HL-60 (cell line): ENCODE measurements around the gene GUCY1B1.

Source experiments
- DNase-seq, 2 experiments: peaks; one replicate each; pipeline ENCODE4 v3.0.0-alpha.2; 2010 to 2020; ENCODE audit warnings: low read depth in 1 of 2, low spot score in 1 of 2
- H3K27ac ChIP-seq: fragments of 250-450 bp; sonication (Bioruptor Pico); replicated peaks from 2 replicates; pipeline ENCODE4 v1.5.1; 2020; ENCODE audit warnings: mild to moderate bottlenecking, moderate library complexity
- H3K27me3 ChIP-seq: fragments of 250-450 bp; sonication (Bioruptor Pico); 2 replicates; pipeline ENCODE4 v1.5.1; 2021; ENCODE audit warnings: mild to moderate bottlenecking, moderate library complexity; ENCODE audit not compliant: insufficient read depth, poor library complexity, severe bottlenecking
- H3K4me3 ChIP-seq: replicated peaks from 2 replicates; pipeline ENCODE4 v1.5.1; 2011; ENCODE audit warnings: mild to moderate bottlenecking, control low read depth, low read length; ENCODE audit not compliant: insufficient read depth
- CTCF ChIP-seq: IDR thresholded peaks from one replicate; pipeline ENCODE4 v1.5.1; 2011; ENCODE audit warnings: low read length, control low read depth, inconsistent platforms; ENCODE audit not compliant: insufficient read depth
- GABPA ChIP-seq: IDR thresholded peaks from 2 replicates; pipeline ENCODE4 v1.6.1; 2012; ENCODE audit warnings: low read depth
- POLR2AphosphoS5 ChIP-seq: IDR thresholded peaks from 2 replicates; pipeline ENCODE4 v1.6.1; 2012; ENCODE audit warnings: low read depth
- REST ChIP-seq: IDR thresholded peaks from 2 replicates; pipeline ENCODE4 v1.6.1; 2012; ENCODE audit warnings: low read depth; ENCODE audit not compliant: insufficient replicate concordance
- SPI1 ChIP-seq: IDR thresholded peaks from 2 replicates; pipeline ENCODE4 v1.6.1; 2012; ENCODE audit warnings: low read depth, mild to moderate bottlenecking, borderline replicate concordance

The GUCY1B1 gene

GRCh38 chr4:155842080-155842479 lies 83.3 kb downstream of the GUCY1B1 start:
- DNase-seq: no peak
- no peak overlapping the region for H3K4me3 ChIP-seq
- H3K27me3 ChIP-seq: no peaks in the 10 kb centered on the region
- H3K27ac ChIP-seq: no peak overlapping the region
- TF ChIP-seq POLR2AphosphoS5: no peak
- TF ChIP-seq REST: no peak
- TF ChIP-seq SPI1: no peak
- TF ChIP-seq GABPA: no peak
- TF ChIP-seq CTCF: no peak

GRCh38 chr4:155846929-155847328 lies 88.1 kb downstream of the GUCY1B1 start:
- DNase-seq: no peak
- H3K4me3 ChIP-seq: no peak overlapping the region
- TF ChIP-seq SPI1: no peak
- TF ChIP-seq POLR2AphosphoS5: no peak
- TF ChIP-seq REST: no peak
- no peak for TF ChIP-seq GABPA
- no peak for TF ChIP-seq CTCF

GRCh38 chr4:155849042-155849441 lies 90.2 kb downstream of the GUCY1B1 start:
- no peak for DNase-seq
- Histone ChIP-seq H3K27me3 (no peaks in the 10 kb centered on the region), H3K4me3 (no peak overlapping the region), H3K27ac (no peak overlapping the region)
- no peak for TF ChIP-seq REST
- no peak for TF ChIP-seq GABPA
- no peak for TF ChIP-seq POLR2AphosphoS5
- TF ChIP-seq CTCF: no peak
- TF ChIP-seq SPI1: no peak

More at GRCh38 chr4:155846929-155847328, 88.1 kb downstream of the GUCY1B1 start:
- no peaks in the 10 kb centered on the region for H3K27me3 ChIP-seq
- H3K27ac ChIP-seq: no peak overlapping the region
